IPS-NIHi7 (cell line): ENCODE results near the gene CERS5.
"Not testable (repeated sequence)": the region's sequence is repeated elsewhere in the genome, so short reads cannot be mapped to it uniquely, and the experiment has no call there.

Experiments used
- DNase-seq: peaks from one replicate; pipeline ENCODE4 v3.0.0; 2012; ENCODE audit warnings: mixed read lengths; ENCODE audit errors: extremely low spot score

The CERS5 gene

DNA sequence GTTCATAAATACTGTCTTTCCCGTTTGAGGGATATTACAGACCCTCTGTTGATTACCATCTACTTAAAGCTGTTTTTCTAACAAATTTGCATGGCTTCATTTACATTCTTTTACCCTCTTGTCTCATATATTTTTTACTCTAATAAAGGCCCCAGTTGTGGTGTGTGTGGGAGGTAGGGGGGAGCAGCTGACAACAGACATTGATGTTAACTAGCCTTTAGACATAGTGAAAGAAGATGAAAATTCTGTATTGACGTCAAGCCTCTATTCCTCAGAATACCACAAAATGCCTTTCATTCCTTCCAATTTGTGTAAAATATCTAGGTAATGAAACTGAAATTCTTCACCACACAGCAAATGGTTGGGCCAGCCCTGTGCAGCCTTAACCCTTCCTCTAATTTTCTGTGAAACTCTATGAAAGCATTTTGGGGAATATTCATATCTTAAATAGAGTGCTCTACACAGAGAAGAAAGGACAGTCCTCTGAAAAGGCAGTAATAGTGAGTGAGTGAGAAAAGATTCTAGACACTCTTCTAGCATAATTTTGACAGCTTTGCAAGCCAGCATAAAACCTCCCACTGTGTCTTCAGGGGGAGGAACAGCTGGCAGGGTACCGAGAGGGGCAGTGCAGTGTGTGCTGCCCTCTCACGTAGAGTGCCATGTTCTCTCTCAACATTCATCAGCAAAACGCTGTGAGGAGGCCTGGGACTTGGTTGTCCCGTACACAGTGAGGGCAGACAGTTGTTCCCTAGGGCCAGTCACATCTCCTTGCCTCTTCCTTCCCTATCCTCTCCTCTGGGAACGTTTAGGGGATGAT lies 20.1 kb upstream of the CERS5 start:
- no peak for DNase-seq

- DNase-seq: no peak
Measured at GRCh38 chr12:50186681-50187080, 19.5 kb upstream of the CERS5 start.

- DNase-seq: no peak
Measured at GRCh38 chr12:50185970-50186663, 18.9 kb upstream of the CERS5 start.

GRCh38 chr12:50185301-50185895 lies 18.2 kb upstream of the CERS5 start:
- DNase-seq: no peak

DNA sequence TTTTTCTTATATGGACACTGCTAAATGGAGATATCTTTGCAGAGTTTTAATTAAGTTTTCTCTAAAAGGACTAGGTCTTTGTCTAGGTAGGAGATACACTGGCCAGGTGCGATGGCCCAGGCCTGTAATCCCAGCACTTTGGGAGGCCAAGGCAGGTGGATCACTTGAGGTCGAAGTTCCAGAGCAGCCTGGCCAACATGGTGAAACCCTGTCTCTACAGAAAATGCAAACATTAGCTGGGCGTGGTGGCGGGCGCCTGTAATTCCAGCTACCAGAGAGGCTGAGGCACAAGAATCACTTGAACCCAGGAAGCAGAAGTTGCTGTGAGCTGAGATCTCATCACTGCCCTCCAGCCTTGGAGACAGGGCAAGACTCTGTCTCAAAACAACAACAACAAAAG lies 17.1 kb upstream of the CERS5 start:
- DNase-seq: no peak

DNA sequence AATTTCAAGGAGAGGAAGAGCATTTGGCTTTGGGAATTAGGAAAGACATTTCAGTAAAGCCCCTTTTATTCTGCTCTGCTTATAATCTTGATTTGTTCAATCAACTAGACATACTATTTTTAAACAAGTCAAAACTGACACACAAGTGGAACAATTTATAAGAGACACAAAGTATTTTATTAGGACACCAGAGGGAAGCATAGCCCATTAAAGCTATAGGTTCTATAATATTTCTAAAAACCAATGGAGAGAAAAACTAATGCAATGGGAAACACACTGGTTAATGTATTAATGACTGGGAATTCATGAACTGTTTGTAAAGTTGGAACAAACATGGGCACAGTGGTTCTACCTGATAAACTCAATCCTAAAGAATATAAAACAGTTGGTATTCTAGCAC lies 15.3 kb upstream of the CERS5 start:
- no peak for DNase-seq

DNA sequence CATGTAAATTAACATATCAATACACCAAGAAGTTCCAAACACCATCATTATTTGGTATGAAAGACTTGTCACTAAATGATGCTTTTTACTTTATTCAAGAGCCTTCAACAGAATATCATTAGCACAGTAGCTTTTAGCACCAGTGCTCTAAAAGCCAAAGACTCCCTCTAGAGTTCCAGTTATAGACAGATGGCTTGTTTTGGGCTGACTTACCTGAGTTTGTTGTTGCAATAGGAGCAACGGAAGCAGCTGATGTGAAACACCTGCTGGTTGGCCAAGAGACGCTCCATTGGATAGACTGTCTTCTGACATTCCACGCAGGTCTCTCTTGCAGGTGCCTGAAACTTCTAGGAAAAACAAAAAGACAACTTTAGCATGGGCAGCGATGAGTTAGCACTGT lies 14.5 kb upstream of the CERS5 start:
- no peak for DNase-seq

GRCh38 chr12:50175716-50176026 lies 8.5 kb upstream of the CERS5 start:
- no peak for DNase-seq

DNA sequence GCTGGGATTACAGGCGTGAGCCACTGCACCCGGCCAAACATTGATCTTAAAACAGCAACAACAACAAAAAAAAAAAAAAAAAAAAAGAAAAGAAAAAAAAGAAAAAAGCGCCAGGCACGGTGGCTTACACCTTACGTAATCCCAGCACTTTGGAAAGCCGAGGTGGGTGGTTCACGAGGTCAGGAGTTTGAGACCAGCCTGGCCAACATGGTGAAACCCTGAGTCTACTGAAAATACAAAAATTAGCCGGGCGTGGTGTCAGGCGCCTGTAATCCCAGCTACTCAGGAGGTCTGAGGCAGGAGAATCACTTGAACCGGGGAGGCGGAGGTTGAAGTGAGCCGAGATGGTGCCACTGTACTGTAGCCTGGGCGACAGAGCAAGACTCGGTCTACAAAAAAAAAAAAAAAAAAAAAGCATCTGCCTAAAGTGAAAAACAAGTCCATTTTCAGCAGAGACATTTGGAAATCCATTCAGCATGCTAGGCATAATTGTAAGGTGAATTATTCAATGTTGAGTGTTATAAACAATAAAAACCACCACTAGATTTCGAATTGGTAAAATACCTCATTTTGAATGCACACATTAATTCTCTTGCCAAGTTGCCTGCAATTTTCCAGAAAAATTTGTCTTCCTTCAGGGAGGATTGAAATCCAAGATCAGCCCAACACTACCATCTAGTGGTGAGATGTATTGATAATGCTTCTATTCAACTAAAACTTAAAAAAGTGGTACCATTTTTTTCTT lies 8.0 kb upstream of the CERS5 start:
- DNase-seq: peak; percentile 37

GRCh38 chr12:50166799-50167048 lies 445 bp downstream of the CERS5 start:
- DNase-seq: peak; percentile 81

- DNase-seq: no peak
Measured at GRCh38 chr12:50164963-50165362, 2.2 kb downstream of the CERS5 start.

DNA sequence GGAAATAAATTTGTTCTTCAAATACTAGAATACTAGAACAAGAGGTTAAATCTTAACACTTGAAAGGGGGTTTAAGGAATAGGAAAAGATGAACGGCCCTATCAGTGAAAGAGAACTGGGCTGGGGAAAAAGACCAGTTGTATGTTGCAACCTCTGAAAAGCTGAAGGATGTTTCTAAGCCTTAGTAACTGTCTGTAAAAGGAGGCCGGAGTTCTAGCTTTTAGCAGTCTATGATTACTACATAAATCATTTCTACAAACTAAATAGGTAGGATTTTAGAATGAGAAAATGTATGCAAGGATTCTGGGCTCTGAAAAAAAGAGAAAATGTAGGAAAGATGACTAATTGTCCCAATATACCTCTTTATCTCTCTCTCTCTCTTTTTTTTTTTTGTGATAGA lies 4.9 kb downstream of the CERS5 start:
- no peak for DNase-seq

DNA sequence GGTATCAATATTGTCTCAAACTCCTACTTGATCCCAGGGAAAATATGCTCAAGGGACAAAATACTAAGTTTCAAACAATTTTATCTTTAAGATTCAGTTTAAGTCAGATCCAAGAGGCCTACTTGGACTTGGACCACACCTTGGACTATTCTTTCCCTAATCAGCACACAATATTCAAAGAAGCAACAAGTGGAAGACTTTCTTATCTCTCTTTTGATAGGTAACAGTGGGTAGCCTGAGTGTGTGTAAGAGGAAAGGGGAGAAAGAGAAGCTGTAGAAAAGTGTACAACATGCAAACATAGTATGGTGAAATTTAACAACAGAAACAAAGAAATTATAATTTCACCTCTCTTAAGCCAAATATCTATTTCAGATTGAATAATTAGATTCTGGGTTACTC lies 6.5 kb downstream of the CERS5 start:
- no peak for DNase-seq

DNA sequence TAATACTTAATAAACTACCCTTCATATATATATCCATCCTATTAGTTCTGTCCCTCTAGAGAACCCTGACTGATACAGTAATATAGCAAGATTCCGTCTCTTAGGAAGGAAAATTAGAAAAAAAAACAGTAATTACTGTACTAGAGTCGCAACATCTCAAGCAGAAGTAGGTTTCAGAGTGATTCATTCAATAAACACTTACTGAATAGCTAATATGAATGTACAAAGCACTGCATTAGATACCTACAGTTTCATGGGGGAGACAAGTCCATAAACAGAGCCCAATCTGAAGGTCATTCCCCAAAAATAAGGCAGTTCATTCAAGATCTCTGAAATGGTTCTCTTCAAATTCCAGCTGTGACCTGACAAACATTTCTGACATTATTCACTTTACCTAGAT lies 9.9 kb downstream of the CERS5 start:
- no peak for DNase-seq

- no peak for DNase-seq
Measured at GRCh38 chr12:50156641-50157040, 10.5 kb downstream of the CERS5 start.

GRCh38 chr12:50154947-50155346 lies 12.2 kb downstream of the CERS5 start:
- not testable (repeated sequence) for DNase-seq

- DNase-seq: no peak
Measured at GRCh38 chr12:50151047-50151687, 16.0 kb downstream of the CERS5 start.

DNA sequence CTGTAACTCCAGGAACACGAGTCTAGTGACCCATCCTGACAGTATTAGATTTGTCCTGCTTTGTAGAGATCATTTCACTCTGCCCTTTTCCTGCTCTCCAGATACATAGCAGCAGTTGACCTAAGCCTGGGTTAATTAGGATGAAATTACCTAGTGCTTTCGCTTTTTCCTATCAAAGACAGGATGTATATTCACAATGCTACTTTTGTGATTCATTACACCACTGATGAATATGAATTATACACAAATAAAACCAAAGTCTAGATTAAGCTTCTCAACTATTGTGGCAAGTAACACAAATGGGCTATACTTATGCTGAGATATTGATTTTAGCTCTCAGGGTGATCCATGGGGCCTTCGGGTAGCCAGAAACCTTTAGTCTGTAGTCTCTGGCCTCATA lies 17.9 kb downstream of the CERS5 start:
- no peak for DNase-seq

- DNase-seq: not testable (repeated sequence)
Measured at GRCh38 chr12:50148011-50148410, 19.2 kb downstream of the CERS5 start.

GRCh38 chr12:50147281-50147680 lies 19.9 kb downstream of the CERS5 start:
- no peak for DNase-seq

DNA sequence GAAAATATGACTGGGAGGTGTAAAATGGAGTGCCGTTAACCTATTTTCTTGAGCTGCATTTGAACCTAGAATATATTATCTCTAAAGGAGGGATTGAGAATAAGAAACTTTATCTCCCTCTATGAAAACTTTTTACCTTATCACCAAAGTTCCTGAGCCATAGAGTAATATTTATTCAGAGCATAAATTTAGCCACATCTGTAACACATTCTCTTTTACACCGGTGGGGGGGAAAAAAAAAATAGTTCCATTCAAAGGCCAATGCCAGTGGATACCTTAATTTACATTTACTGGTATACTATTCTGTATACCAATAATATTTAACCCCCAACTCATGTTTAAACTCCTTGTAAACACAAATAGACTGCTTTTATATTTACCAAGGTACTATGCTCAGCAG lies 21.7 kb downstream of the CERS5 start:
- no peak for DNase-seq

DNA sequence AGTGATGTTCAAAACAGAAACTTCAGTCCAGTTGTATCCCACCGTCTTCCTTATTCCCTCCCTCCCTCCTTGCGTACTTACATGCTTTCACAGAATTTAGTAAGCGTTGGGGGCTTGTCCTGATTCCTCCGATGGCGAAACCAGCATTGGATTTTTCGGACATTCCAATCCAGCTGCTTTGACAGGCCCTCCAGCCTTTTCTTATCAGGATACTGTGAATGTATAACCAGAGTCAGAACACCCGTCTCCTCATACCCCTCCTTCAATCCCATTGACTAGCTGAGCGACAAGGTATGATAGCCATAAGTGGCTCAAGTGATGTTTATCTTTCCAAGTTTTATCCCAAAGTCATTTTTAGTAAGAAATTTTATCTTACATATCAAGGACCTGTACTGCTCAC lies 24.2 kb downstream of the CERS5 start:
- no peak for DNase-seq
